PC-3 (cell line): ENCODE measurements around the gene SSNA1. TPM values are rescaled to one million over a fixed set of nuclear protein-coding genes. Genes with fewer than 3 reads are reported as not detected.

Experiments
- ATAC-seq: fragments of 200-7000 bp; cut with Tn5 transposase; 2 replicates; pipeline ENCODE4 v1.9.1; 2020; ENCODE audit warnings: mild to moderate bottlenecking, moderate library complexity
- BruUV-seq: library from RNA; stranded (reverse); fragments of 400-500 nt; replicated peaks from 2 replicates; lab custom pipeline; 2021; lab: Mats Ljungman, UMichigan
- CTCF ChIA-PET: fragments of 300-600 bp; sonication (Branson Sonifier 250); formaldehyde crosslinking; loops from one replicate; lab custom pipeline; 2022; ENCODE audit warnings: antibody characterized with exemption; lab: Charles Lee
- POLR2A ChIA-PET: fragments of 300-600 bp; sonication (Branson Sonifier 250); formaldehyde crosslinking; loops from one replicate; lab custom pipeline; 2022; ENCODE audit warnings: antibody characterized with exemption; ENCODE audit not compliant: unreplicated experiment; lab: Charles Lee
- DNase-seq: peaks from one replicate; pipeline ENCODE4 v3.0.0-alpha.2; 2015
- H2AFZ ChIP-seq: fragments of 300-600 bp; sonication (generic); 2 replicates; pipeline ENCODE4 v1.6.0; 2016; ENCODE audit warnings: antibody characterized with exemption, low read length
- H3F3A ChIP-seq: fragments of 300-600 bp; sonication (generic); one replicate; pipeline ENCODE4 v1.6.0; 2017; ENCODE audit warnings: antibody characterized with exemption, low read length, control low read depth, mild to moderate bottlenecking; ENCODE audit not compliant: unreplicated experiment
- H3K27ac ChIP-seq: fragments of 300-600 bp; sonication (generic); 2 replicates; pipeline ENCODE4 v1.5.1; 2016; ENCODE audit warnings: mild to moderate bottlenecking, low read length
- H3K27me3 ChIP-seq: fragments of 300-600 bp; sonication (generic); 2 replicates; pipeline ENCODE4 v1.6.1; 2016; ENCODE audit warnings: low read length, mixed read lengths
- H3K36me3 ChIP-seq: fragments of 300-600 bp; sonication (generic); 2 replicates; pipeline ENCODE4 v1.6.1; 2016; ENCODE audit warnings: low read depth, mixed run types, low read length, mixed read lengths
- H3K4me1 ChIP-seq: fragments of 300-600 bp; sonication (generic); 2 replicates; pipeline ENCODE4 v1.5.1; 2016; ENCODE audit warnings: low read length; ENCODE audit not compliant: insufficient read depth
- H3K4me2 ChIP-seq: fragments of 300-600 bp; sonication (generic); 2 replicates; pipeline ENCODE4 v1.6.0; 2016; ENCODE audit warnings: low read length
- H3K4me3 ChIP-seq: fragments of 300-600 bp; sonication (generic); 2 replicates; pipeline ENCODE4 v1.5.1; 2016; ENCODE audit warnings: mild to moderate bottlenecking, low read length, mixed read lengths
- H3K79me2 ChIP-seq: fragments of 300-600 bp; sonication (generic); 2 replicates; pipeline ENCODE4 v1.6.1; 2017; ENCODE audit warnings: low read length, mixed read lengths
- H3K9ac ChIP-seq: fragments of 300-600 bp; sonication (generic); 2 replicates; pipeline ENCODE4 v1.6.0; 2016; ENCODE audit warnings: mild to moderate bottlenecking, low read length
- H3K9me2 ChIP-seq: fragments of 300-600 bp; sonication (generic); replicated peaks from 2 replicates; pipeline ENCODE4 v1.6.1; 2016; ENCODE audit warnings: mixed run types, low read length, mixed read lengths
- H3K9me3 ChIP-seq: fragments of 300-600 bp; sonication (generic); 2 replicates; pipeline ENCODE4 v1.6.1; 2016; ENCODE audit warnings: low read length, mixed read lengths
- H4K20me1 ChIP-seq: fragments of 300-600 bp; sonication (generic); 2 replicates; pipeline ENCODE4 v1.6.1; 2016; ENCODE audit warnings: low read length, mixed read lengths
- CTCF ChIP-seq: fragments of 300-600 bp; sonication (generic); conservative IDR thresholded peaks from 2 replicates; pipeline ENCODE4 v1.5.1; 2017; ENCODE audit warnings: antibody characterized with exemption, low read depth, mild to moderate bottlenecking, low read length
- EZH2 ChIP-seq: fragments of 300-600 bp; sonication (generic); IDR thresholded peaks from one replicate; pipeline ENCODE4 v1.6.1; 2017; ENCODE audit warnings: antibody characterized with exemption, mild to moderate bottlenecking, low read length; ENCODE audit not compliant: unreplicated experiment
- EZH2phosphoT487 ChIP-seq: fragments of 300-600 bp; sonication (generic); IDR thresholded peaks from 2 replicates; pipeline ENCODE4 v1.6.1; 2018; ENCODE audit warnings: mild to moderate bottlenecking, antibody characterized with exemption, low read length, borderline replicate concordance
- intact Hi-C: fragments of 100-400 bp; cut with micrococcal nuclease; formaldehyde crosslinking; loops from 2 replicates; pipeline ENCODE4 v1.9.0; 2023
- total RNA-seq: library from RNA; depleted of rRNA; stranded (reverse); fragments of >200 nt; gene quantifications from 2 replicates; pipeline ENCODE4 v1.2.3, GENCODE V29; 2014

The SSNA1 gene
- total RNA-seq, 1 experiment from 2014 or later: 123 TPM

- DNase-seq: no peak
- no TSS peak for BruUV-seq
- H3K9ac ChIP-seq: no peak overlapping the region
- H3K79me2 ChIP-seq: no peaks in the 10 kb centered on the region
- H3K9me3 ChIP-seq: no peaks in the 10 kb centered on the region
- ChIA-PET CTCF (no interaction called here), POLR2A (no interaction called here)
- H4K20me1 ChIP-seq: no peaks in the 10 kb centered on the region
- no peak overlapping the region for H3K4me2 ChIP-seq
- H3K27me3 ChIP-seq: peaks cover 17% of the 10 kb centered on the region
- H3F3A ChIP-seq: no peaks in the 10 kb centered on the region
- no peaks in the 10 kb centered on the region for H3K9me2 ChIP-seq
- H2AFZ ChIP-seq: no peak overlapping the region
- intact Hi-C loops: no loop called here
- no peak overlapping the region for H3K27ac ChIP-seq
- no peak for ATAC-seq
- no peak for TF ChIP-seq EZH2phosphoT487
- no peak for TF ChIP-seq CTCF
- no peak for TF ChIP-seq EZH2
- no peak overlapping the region for H3K4me3 ChIP-seq
- no peaks in the 10 kb centered on the region for H3K36me3 ChIP-seq
- no peaks in the 10 kb centered on the region; the same call in 1 of the 2 replicates for H3K4me1 ChIP-seq
Measured at GRCh38 chr9:137160716-137161557, 27.5 kb upstream of the SSNA1 start.

- H3K9me3 ChIP-seq: no peaks in the 10 kb centered on the region
- H2AFZ ChIP-seq: no peak overlapping the region
- intact Hi-C loops: no loop called here
- no peak for DNase-seq
- no peak for ATAC-seq
- H3K79me2 ChIP-seq: no peaks in the 10 kb centered on the region
- H4K20me1 ChIP-seq: no peaks in the 10 kb centered on the region
- H3K9me2 ChIP-seq: no peaks in the 10 kb centered on the region
- no peaks in the 10 kb centered on the region for H3F3A ChIP-seq
- H3K36me3 ChIP-seq: no peaks in the 10 kb centered on the region
- H3K27me3 ChIP-seq: peaks cover 20% of the 10 kb centered on the region
- no peak overlapping the region for H3K4me3 ChIP-seq
- BruUV-seq: no TSS peak
- H3K4me1 ChIP-seq: no peaks in the 10 kb centered on the region; the same call in 1 of the 2 replicates
- ChIA-PET CTCF (no interaction called here), POLR2A (no interaction called here)
- TF ChIP-seq EZH2phosphoT487 (no peak), EZH2 (no peak), CTCF (no peak)
- no peak overlapping the region for H3K4me2 ChIP-seq
- no peak overlapping the region for H3K27ac ChIP-seq
- no peak overlapping the region for H3K9ac ChIP-seq
Measured at GRCh38 chr9:137161558-137162486, 26.7 kb upstream of the SSNA1 start.
